Right cardiac atrium (tissue), 5 donors: ENCODE data around the gene C1QL2. TPM values are rescaled to one million over a fixed set of nuclear protein-coding genes. Genes with fewer than 3 reads are reported as not detected.

Experiments
- ATAC-seq, 2 donors: fragments of 200-7000 bp; cut with Tn5 transposase; one replicate each; pipeline versions ENCODE4 v1.8.0 to v1.9.1; 2020; ENCODE audit warnings: moderate library complexity in 2 of 2, mild to moderate bottlenecking in 1 of 2
- DNase-seq, 3 donors: peaks; one replicate each; pipeline ENCODE4 v3.0.0-alpha.2; 2020
- H3K27ac ChIP-seq: one replicate; pipeline ENCODE4 v1.5.1; 2013; ENCODE audit warnings: mild to moderate bottlenecking, low read length, control low read depth, moderate library complexity
- H3K27me3 ChIP-seq: one replicate; pipeline ENCODE4 v1.6.1; 2013; ENCODE audit not compliant: control insufficient read depth, insufficient read depth
- H3K4me1 ChIP-seq: one replicate; pipeline ENCODE4 v1.6.1; 2013; ENCODE audit warnings: low read length; ENCODE audit not compliant: control insufficient read depth, insufficient read depth
- H3K4me3 ChIP-seq: one replicate; pipeline ENCODE4 v1.5.1; 2013; ENCODE audit warnings: low read length, control low read depth
- H3K9me3 ChIP-seq: one replicate; pipeline ENCODE4 v1.6.1; 2013; ENCODE audit warnings: low read length; ENCODE audit not compliant: control insufficient read depth
- WGBS: extraction: QIAGEN DNeasy Blood & Tissue Kit; methylation state at CpG from one replicate; pipeline ENCODE4 v1.1.7; 2013; 5-methylcytosine and 5-hydroxymethylcytosine counted together
- intact Hi-C, 4 donors: fragments of 100-400 bp; cut with DNase I; formaldehyde crosslinking; loops; one replicate each; pipeline versions ENCODE4 v1.11.0 to v1.14.0; 2022 to 2023
- polyA plus RNA-seq: library from polyadenylated mRNA; stranded (reverse); fragments of 200-250 nt; gene quantifications from one replicate; pipeline ENCODE4 v1.2.3, GENCODE V29; 2013
- total RNA-seq, 4 donors: library from RNA; stranded (reverse); fragmentation: NEBNext Ultra II Directional; extraction: Animal tissue kit (Norgen Biotek cat#: 25700); gene quantifications; one replicate each; pipeline ENCODE4 v1.2.1, GENCODE V29; 2021
- donor health status: healthy with polysubstance abuse.
- donor health status: DM: no; HTN: yes; CAD: no.
- donor health status: DM: no; HTN: no; CAD: no.
- donor health status: DM: no; HTN: yes; CAD: no; lungs with severe emphysema.
- donor health status: DM: yes; HTN: yes; CAD: no.

Gene C1QL2
- total and polyA plus RNA-seq, 5 donors, result not detected

- H3K27ac ChIP-seq, result no peak overlapping the region
- H3K4me1 ChIP-seq, result peaks cover 2% of the 10 kb centered on the region
- H3K4me3 ChIP-seq, result no peak overlapping the region
- no peak for ATAC-seq
- DNase-seq, result no peak
- H3K9me3 ChIP-seq, result no peaks in the 10 kb centered on the region
- 61% methylated on average over 7 of the region's 7 CpGs for WGBS
- no peaks in the 10 kb centered on the region for H3K27me3 ChIP-seq
- intact Hi-C loops, result no loop called here
These were observed 38.0 kb upstream of the C1QL2 start for GRCh38 chr2:119196301-119197125.

GRCh38 chr2:119195887-119196286 is 37.3 kb upstream of the C1QL2 start:
- no peak overlapping the region for H3K27ac ChIP-seq
- H3K4me3 ChIP-seq, result no peak overlapping the region
- DNase-seq, result no peak
- no peaks in the 10 kb centered on the region for H3K27me3 ChIP-seq
- WGBS, result 36% methylated on average over 2 of the region's 2 CpGs
- no peak for ATAC-seq
- H3K9me3 ChIP-seq, result no peaks in the 10 kb centered on the region
- intact Hi-C loops, result no loop called here
- peaks cover 2% of the 10 kb centered on the region for H3K4me1 ChIP-seq

DNA sequence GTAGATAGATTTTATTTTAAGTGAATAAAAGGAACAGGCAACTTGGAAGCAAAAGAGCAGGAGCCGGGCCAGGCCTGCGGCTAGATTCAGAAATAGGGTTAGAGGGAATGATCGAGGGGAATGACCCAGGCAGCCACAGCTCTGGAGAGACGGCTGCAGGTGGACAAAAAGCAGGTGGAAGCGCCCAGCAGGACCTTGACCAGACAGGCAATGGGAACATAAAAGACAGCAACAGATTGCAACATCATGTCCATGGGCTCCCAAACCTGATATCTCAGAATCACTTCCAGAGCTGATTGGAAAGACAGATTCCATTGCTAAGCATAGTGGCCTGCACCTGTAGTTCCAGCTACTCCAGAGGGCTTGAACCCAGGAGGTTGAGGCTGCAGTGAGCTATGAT is 36.5 kb upstream of the C1QL2 start:
- DNase-seq (no peak), ATAC-seq (no peak)
- 90% methylated on average over 5 of the region's 5 CpGs for WGBS
- no peaks in the 10 kb centered on the region for H3K27me3 ChIP-seq
- H3K27ac ChIP-seq, result no peak overlapping the region
- H3K4me3 ChIP-seq, result no peak overlapping the region
- intact Hi-C loops, result no loop called here
- H3K4me1 ChIP-seq, result peaks cover 2% of the 10 kb centered on the region
- H3K9me3 ChIP-seq, result no peaks in the 10 kb centered on the region

GRCh38 chr2:119192893-119193292 is 34.3 kb upstream of the C1QL2 start:
- 68% methylated on average over 6 of the region's 6 CpGs for WGBS

GRCh38 chr2:119190321-119191111 is 32.0 kb upstream of the C1QL2 start:
- 60% methylated on average over 8 of the region's 8 CpGs for WGBS
- no peak overlapping the region for H3K4me3 ChIP-seq
- H3K27ac ChIP-seq, result no peak overlapping the region
- H3K4me1 ChIP-seq, result no peaks in the 10 kb centered on the region
- no peaks in the 10 kb centered on the region for H3K9me3 ChIP-seq
- DNase-seq (no peak), ATAC-seq (no peak)
- H3K27me3 ChIP-seq, result no peaks in the 10 kb centered on the region
- intact Hi-C loops, result no loop called here

More at GRCh38 chr2:119192893-119193292, 34.3 kb upstream of the C1QL2 start:
- DNase-seq (no peak), ATAC-seq (no peak)
- intact Hi-C loops, result no loop called here
- Histone ChIP-seq H3K27me3 (no peaks in the 10 kb centered on the region), H3K4me1 (no peaks in the 10 kb centered on the region), H3K4me3 (no peak overlapping the region), H3K9me3 (no peaks in the 10 kb centered on the region), H3K27ac (no peak overlapping the region)

GRCh38 chr2:119184512-119184911 is 26.0 kb upstream of the C1QL2 start:
- no peaks in the 10 kb centered on the region for H3K9me3 ChIP-seq
- no peak for DNase-seq
- 88% methylated on average over 7 of the region's 7 CpGs for WGBS

DNA sequence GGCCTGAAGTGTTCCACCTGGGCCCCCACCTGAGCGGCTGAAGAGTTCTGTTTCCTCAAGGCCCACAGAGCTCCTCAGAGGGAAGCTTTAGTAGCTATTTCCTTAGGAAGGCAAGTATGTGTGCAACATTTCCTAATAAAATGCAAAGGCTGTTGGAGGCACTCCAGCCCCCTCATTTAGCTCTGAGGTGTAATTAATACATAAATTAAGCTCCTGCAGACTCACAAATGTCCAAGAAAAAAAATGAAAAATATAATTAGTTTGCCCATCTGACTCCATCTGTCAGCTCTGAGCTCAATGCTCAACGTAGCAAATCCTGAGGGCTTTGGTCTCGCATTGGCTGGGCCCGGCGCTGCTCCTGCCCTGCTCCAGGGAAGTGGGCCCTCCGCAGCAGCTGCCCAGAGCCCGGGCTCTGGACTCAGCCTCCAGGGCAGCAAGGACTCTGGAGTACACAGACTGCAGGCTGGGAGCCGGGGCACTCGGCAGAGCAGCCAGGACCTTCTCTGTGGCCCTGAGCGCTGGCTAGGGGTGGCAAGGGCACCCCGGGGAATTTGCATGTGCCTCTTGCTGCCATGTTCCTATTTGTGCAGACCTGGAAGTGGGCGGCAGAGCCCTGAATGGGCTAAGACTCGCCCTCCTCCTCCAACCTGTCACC is 23.4 kb upstream of the C1QL2 start:
- Histone ChIP-seq H3K27ac (no peak overlapping the region), H3K27me3 (no peaks in the 10 kb centered on the region), H3K4me3 (no peak overlapping the region), H3K9me3 (no peaks in the 10 kb centered on the region), H3K4me1 (no peaks in the 10 kb centered on the region)
- ATAC-seq (no peak), DNase-seq (no peak)
- WGBS, result 88% methylated on average over 13 of the region's 13 CpGs
- intact Hi-C loops, result no loop called here

More at GRCh38 chr2:119184512-119184911, 26.0 kb upstream of the C1QL2 start:
- no peak overlapping the region for H3K4me3 ChIP-seq
- no peaks in the 10 kb centered on the region for H3K27me3 ChIP-seq
- H3K27ac ChIP-seq, result no peak overlapping the region
- intact Hi-C loops, result no loop called here
- no peak for ATAC-seq
- no peaks in the 10 kb centered on the region for H3K4me1 ChIP-seq

DNA sequence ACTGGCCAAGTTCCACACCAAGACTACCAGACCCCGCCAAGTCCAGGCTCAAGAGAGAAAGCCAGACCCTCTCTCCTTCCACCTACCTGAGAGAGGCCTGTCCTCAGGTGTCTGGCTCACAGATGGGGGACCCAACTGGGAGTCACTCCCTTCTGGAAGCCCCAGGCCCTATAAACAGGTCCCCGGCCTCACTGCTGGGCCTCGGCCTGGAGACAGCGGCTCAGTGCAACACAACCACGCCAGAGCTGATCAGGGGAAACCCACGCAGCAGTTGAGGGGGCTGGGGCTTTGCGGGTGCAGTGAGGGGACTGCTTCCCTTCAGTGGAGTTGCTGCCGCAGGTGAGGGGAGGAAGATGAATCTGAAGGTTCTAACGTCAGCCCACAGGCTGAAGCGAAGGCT is 22.8 kb upstream of the C1QL2 start:
- intact Hi-C loops, result no loop called here
- DNase-seq (no peak), ATAC-seq (no peak)
- no peak overlapping the region for H3K4me3 ChIP-seq
- H3K9me3 ChIP-seq, result no peaks in the 10 kb centered on the region
- H3K4me1 ChIP-seq, result no peaks in the 10 kb centered on the region
- H3K27me3 ChIP-seq, result no peaks in the 10 kb centered on the region
- H3K27ac ChIP-seq, result no peak overlapping the region
- WGBS, result 90% methylated on average over 10 of the region's 10 CpGs

DNA sequence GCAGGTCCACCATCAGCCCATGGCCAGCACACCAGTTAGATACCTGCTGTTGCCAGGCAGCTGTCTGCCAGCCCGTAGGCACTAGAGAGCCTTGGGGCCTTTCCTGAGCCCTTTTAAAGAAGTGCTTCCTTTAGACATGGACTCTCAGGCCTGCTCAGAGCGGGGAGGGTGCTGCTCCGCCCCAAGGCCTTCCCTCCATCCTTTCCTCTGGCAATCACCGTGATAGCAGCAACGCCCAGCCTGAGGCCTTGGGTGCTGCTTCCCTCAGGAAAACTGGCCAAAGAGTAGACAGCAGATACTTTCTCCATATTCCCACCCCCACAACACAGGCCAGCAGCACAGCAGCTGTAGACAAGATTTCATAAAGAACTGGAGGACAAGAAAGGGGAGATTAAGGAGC is 22.3 kb upstream of the C1QL2 start:
- Histone ChIP-seq H3K4me3 (no peak overlapping the region), H3K27me3 (no peaks in the 10 kb centered on the region), H3K4me1 (no peaks in the 10 kb centered on the region), H3K27ac (no peak overlapping the region), H3K9me3 (no peaks in the 10 kb centered on the region)
- intact Hi-C loops, result no loop called here
- 72% methylated on average over 5 of the region's 5 CpGs for WGBS
- no peak for DNase-seq
- ATAC-seq, result no peak

- no peak for ATAC-seq
- DNase-seq, result no peak
- intact Hi-C loops, result no loop called here
- H3K4me1 ChIP-seq, result no peaks in the 10 kb centered on the region
- WGBS, result 92% methylated on average over 7 of the region's 7 CpGs
- H3K9me3 ChIP-seq, result no peaks in the 10 kb centered on the region
- no peaks in the 10 kb centered on the region for H3K27me3 ChIP-seq
- no peak overlapping the region for H3K4me3 ChIP-seq
- no peak overlapping the region for H3K27ac ChIP-seq
These were observed 21.4 kb upstream of the C1QL2 start for GRCh38 chr2:119179991-119180390.

DNA sequence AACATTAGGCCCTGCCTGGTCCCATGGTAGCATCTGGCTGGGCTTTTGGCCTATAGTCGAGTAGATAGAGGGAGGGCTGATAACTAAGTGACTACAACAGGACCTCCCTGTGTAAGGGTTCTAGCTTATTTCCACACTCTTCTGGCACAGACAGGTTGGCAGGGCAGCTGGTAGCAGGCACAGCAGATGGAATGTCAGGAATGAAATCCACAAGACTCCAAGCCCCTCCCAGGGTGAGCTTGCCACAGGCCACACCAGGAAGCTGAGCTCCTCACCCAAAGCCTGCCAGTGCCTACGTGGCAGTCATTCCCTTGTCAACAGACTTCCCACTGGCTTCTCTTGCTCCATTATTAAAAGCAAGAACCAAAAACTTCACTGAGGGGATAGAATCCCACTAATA is 20.7 kb upstream of the C1QL2 start:
- Histone ChIP-seq H3K27me3 (no peaks in the 10 kb centered on the region), H3K27ac (no peak overlapping the region), H3K4me3 (no peak overlapping the region), H3K9me3 (no peaks in the 10 kb centered on the region), H3K4me1 (no peaks in the 10 kb centered on the region)
- DNase-seq (no peak), ATAC-seq (no peak)
- intact Hi-C loops, result no loop called here
- 43% methylated on average over 2 of the region's 2 CpGs for WGBS
